Head of caudate nucleus (tissue), 42 donors: Measurements from ENCODE around the gene IQCE.
A peak's percentile ranks its signal among the peaks of the same experiment; 100 is the strongest.

Source experiments
- DNase-seq, 42 donors: peaks; one replicate each; pipeline versions ENCODE4 v3.0.0 to v3.0.0-alpha.2; 2020 to 2021; ENCODE audit warnings: mixed read lengths in 7 of 42
- intact Hi-C: fragments of 100-400 bp; cut with DNase I; formaldehyde crosslinking; loops from one replicate; pipeline ENCODE4 v1.15.0; 2022

The IQCE gene

GRCh38 chr7:2621061-2621828 is 62.5 kb downstream of the IQCE start:
- DNase-seq = peak in 11 of 42 donors; percentile 38 to 65 (median 51)
- intact Hi-C loops = no loop called here

- no peak for DNase-seq
- intact Hi-C loops = no loop called here
Measured at GRCh38 chr7:2621948-2622640, 63.3 kb downstream of the IQCE start.

- intact Hi-C loops = no loop called here
- DNase-seq = no peak
Measured at GRCh38 chr7:2622869-2623697, 64.3 kb downstream of the IQCE start.

- intact Hi-C loops = no loop called here
- DNase-seq = no peak
Measured at GRCh38 chr7:2623698-2624014, 64.9 kb downstream of the IQCE start.

GRCh38 chr7:2624293-2624886 is 65.6 kb downstream of the IQCE start:
- intact Hi-C loops = no loop called here
- peak in 1 of 42 donors; percentile 73 for DNase-seq

- intact Hi-C loops = no loop called here
- no peak for DNase-seq
Measured at GRCh38 chr7:2626498-2627117, 67.8 kb downstream of the IQCE start.

- no peak for DNase-seq
- intact Hi-C loops = no loop called here
Measured at GRCh38 chr7:2627258-2628129, 68.7 kb downstream of the IQCE start.

- intact Hi-C loops = no loop called here
- DNase-seq = no peak
Measured at GRCh38 chr7:2628130-2628482, 69.3 kb downstream of the IQCE start.

GRCh38 chr7:2628891-2629290 is 70.1 kb downstream of the IQCE start:
- intact Hi-C loops = no loop called here
- DNase-seq = no peak

GRCh38 chr7:2629746-2630681 is 71.2 kb downstream of the IQCE start:
- DNase-seq = no peak
- intact Hi-C loops = loop anchor here (10.0 kb wide), 1 partner anchor 75 kb away; the partner anchor contains the start of genes BRAT1 and IQCE

- intact Hi-C loops = loop anchor here (10.0 kb wide), 1 partner anchor 77 kb away; the partner anchor contains the start of genes BRAT1 and IQCE
- DNase-seq = no peak
Measured at GRCh38 chr7:2631946-2632732, 73.4 kb downstream of the IQCE start, which contains the start of gene TTYH3. Gene TTYH3, plus strand, starts transcription at chr7:2631986. Its CDS starts 170 bp downstream, at chr7:2632156.

GRCh38 chr7:2632733-2633537 is 74.2 kb downstream of the IQCE start:
- peak in 34 of 42 donors; percentile 44 to 85 (median 62) for DNase-seq
- intact Hi-C loops = loop anchor here (10.0 kb wide), 1 partner anchor 78 kb away; the partner anchor contains the start of genes BRAT1 and IQCE

- intact Hi-C loops = loop anchor here (10.0 kb wide), 1 partner anchor 79 kb away; the partner anchor contains the start of genes BRAT1 and IQCE
- peak in 35 of 42 donors; percentile 50 to 93 (median 68) for DNase-seq
Measured at GRCh38 chr7:2633538-2634266, 74.9 kb downstream of the IQCE start.
